ENCODE results near the gene JAKMIP2. TPM values are rescaled to one million over a fixed set of nuclear protein-coding genes. Genes with fewer than 3 reads are reported as not detected.

The JAKMIP2 gene
- total and polyA plus RNA-seq, 10 of the 15 experiments (the other 5 are each of a cell fraction or from before 2014, with no cell fraction given), result 0.51 to 1.8 (median 0.89) TPM

DNA sequence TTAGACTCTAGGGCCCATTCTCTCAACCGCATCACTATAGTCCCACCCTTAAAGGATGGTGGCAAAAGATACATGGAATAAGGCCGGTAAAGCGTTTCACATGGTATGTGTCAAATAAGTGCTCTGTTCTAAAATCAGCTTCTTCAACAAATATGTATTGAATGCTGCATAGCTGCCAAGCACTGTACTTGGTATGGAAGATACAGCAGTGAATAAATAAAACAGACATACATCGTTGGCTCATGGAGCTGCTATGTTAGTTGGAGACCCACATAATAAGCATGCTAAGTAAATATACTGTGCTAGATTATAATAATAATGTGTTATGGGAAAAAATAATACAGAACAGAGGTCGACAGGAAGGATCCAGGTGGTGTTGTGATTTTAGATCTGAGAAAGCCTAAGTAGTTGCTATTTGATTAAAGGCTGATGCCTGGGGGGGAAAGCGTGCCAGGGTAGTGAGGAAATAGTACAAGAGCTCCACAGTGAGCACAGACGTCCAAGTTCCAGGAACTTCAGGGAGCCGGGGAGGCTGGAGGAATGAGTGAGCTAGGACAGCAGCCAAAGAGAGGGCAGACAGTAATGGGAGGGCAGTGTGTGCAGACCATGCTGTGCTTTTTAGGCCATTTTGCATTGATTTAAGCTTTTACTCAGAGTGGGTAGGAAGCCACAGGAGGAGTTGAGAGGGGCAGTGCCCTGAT is 93.7 kb downstream of the JAKMIP2 start:
- no TSS peak for BruUV-seq (replicated peaks)
- ChIA-PET POLR2A (no interaction called here), RAD21 (ENCODE audit: unreplicated experiment) (no interaction called here), SMC1A (ENCODE audit: uncharacterized antibody, unreplicated experiment) (no interaction called here), CTCF (interaction anchor here (1.3 to 2.0 kb wide), 2 partner anchors 9 to 61 kb away, joined by 4 to 7 read pairs; no protein-coding TSS in a partner anchor)
- ATAC-seq, result no peak
- H2AFZ ChIP-seq (ENCODE audit: control insufficient read depth, low read depth, low read length), result no peak overlapping the region
- in situ Hi-C loops (cut with MboI), result no loop called here
- FAIRE-seq, result no peak
- no peak overlapping the region for H3K9ac ChIP-seq (ENCODE audit: control insufficient read depth, insufficient read depth, low read length)
- H3K4me2 ChIP-seq (ENCODE audit: control insufficient read depth, insufficient read depth), result no peak overlapping the region
- no peak for TF ChIP-seq MYC (IDR thresholded peaks at IDR 0.05; ENCODE audit: insufficient read depth, insufficient read length, insufficient replicate concordance, low read length, severe bottlenecking)
- H3K4me3 ChIP-seq, result no peak overlapping the region
- 35% methylated on average over 8 of the region's 8 CpGs for WGBS (ENCODE audit: insufficient coverage, insufficient replicate concordance, low lambda C conversion rate, missing lambda C conversion rate)
- no peaks in the 10 kb centered on the region for H3K36me3 ChIP-seq (ENCODE audit: control insufficient read depth in 2 of 2, insufficient read depth in 2 of 2, low read length in 1 of 2)
- no peaks in the 10 kb centered on the region for H3K4me1 ChIP-seq (ENCODE audit: control insufficient read depth, insufficient read depth, low read length)
- H3K9me3 ChIP-seq (replicated peaks; ENCODE audit: control insufficient read depth, insufficient read depth, low read length), result no peaks in the 10 kb centered on the region
- DNase-seq (ENCODE audit: low read depth, low spot score), result no peak
- intact Hi-C loops (cut with micrococcal nuclease; ENCODE audit: unreplicated experiment), result no loop called here
- H3K27ac ChIP-seq (ENCODE audit: control insufficient read depth, insufficient read depth), result no peak overlapping the region
- H3K79me2 ChIP-seq (ENCODE audit: control insufficient read depth, insufficient read depth, low read length), result no peaks in the 10 kb centered on the region
- no peaks in the 10 kb centered on the region for H3K27me3 ChIP-seq (replicated peaks in 1 of 2; ENCODE audit: control insufficient read depth in 2 of 2, insufficient read depth in 2 of 2, low read length in 1 of 2)
- H4K20me1 ChIP-seq (ENCODE audit: control insufficient read depth, insufficient read depth), result no peaks in the 10 kb centered on the region

- Histone ChIP-seq H3K36me3 (ENCODE audit: control insufficient read depth in 2 of 2, insufficient read depth in 2 of 2, low read length in 1 of 2) (no peaks in the 10 kb centered on the region), H3K4me3 (no peak overlapping the region), H3K4me1 (ENCODE audit: control insufficient read depth, insufficient read depth, low read length) (no peaks in the 10 kb centered on the region), H3K27ac (ENCODE audit: control insufficient read depth, insufficient read depth) (no peak overlapping the region), H3K79me2 (ENCODE audit: control insufficient read depth, insufficient read depth, low read length) (no peaks in the 10 kb centered on the region), H4K20me1 (ENCODE audit: control insufficient read depth, insufficient read depth) (no peaks in the 10 kb centered on the region), H3K4me2 (ENCODE audit: control insufficient read depth, insufficient read depth) (no peak overlapping the region), H3K9me3 (replicated peaks; ENCODE audit: control insufficient read depth, insufficient read depth, low read length) (no peaks in the 10 kb centered on the region), H3K27me3 (replicated peaks in 1 of 2; ENCODE audit: control insufficient read depth in 2 of 2, insufficient read depth in 2 of 2, low read length in 1 of 2) (no peaks in the 10 kb centered on the region), H2AFZ (ENCODE audit: control insufficient read depth, low read depth, low read length) (no peak overlapping the region), H3K9ac (ENCODE audit: control insufficient read depth, insufficient read depth, low read length) (no peak overlapping the region)
- ChIA-PET POLR2A (no interaction called here), RAD21 (ENCODE audit: unreplicated experiment) (no interaction called here), SMC1A (ENCODE audit: uncharacterized antibody, unreplicated experiment) (no interaction called here), CTCF (no interaction called here)
- DNase-seq (ENCODE audit: low read depth, low spot score), result no peak
- intact Hi-C loops (cut with micrococcal nuclease; ENCODE audit: unreplicated experiment), result no loop called here
- no peak for FAIRE-seq
- no peak for ATAC-seq
- WGBS (ENCODE audit: insufficient coverage, insufficient replicate concordance, low lambda C conversion rate, missing lambda C conversion rate), result 0% methylated on average over 2 of the region's 2 CpGs
- no TSS peak for BruUV-seq (replicated peaks)
- in situ Hi-C loops (cut with MboI), result no loop called here
- TF ChIP-seq ZBTB40 (IDR thresholded peaks at IDR 0.05; ENCODE audit: borderline replicate concordance), result no peak
- no peak for TF ChIP-seq LARP7 (IDR thresholded peaks at IDR 0.05)
- no peak for TF ChIP-seq SP1 (IDR thresholded peaks at IDR 0.05; ENCODE audit: low read depth, low read length)
- TF ChIP-seq, protein P1, sequence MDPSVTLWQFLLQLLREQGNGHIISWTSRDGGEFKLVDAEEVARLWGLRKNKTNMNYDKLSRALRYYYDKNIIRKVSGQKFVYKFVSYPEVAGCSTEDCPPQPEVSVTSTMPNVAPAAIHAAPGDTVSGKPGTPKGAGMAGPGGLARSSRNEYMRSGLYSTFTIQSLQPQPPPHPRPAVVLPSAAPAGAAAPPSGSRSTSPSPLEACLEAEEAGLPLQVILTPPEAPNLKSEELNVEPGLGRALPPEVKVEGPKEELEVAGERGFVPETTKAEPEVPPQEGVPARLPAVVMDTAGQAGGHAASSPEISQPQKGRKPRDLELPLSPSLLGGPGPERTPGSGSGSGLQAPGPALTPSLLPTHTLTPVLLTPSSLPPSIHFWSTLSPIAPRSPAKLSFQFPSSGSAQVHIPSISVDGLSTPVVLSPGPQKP (IDR thresholded peaks at IDR 0.05; ENCODE audit: low read depth, low read length), result no peak
- no peak for TF ChIP-seq ZBTB11 (CRISPR knock-in tag; IDR thresholded peaks at IDR 0.05)
These were observed 95.4 kb downstream of the JAKMIP2 start for GRCh38 chr5:147687118-147687517.

All from GM12878 (cell line).